Stimulated activated naive B cell treated with anti-CD40 and anti-IgM and Interleukin-4, amounts not matched to agents 10 μg/mL and 1 μg/mL and 100 μg/mL, for 72 hours (primary cell): ENCODE measurements around the gene ICE1.
A peak's percentile ranks its signal among the peaks of the same experiment; 100 is the strongest.
"Not testable (repeated sequence)": the region's sequence is repeated elsewhere in the genome, so short reads cannot be mapped to it uniquely, and the experiment has no call there.

Experiments used
- ATAC-seq, 2 donors: fragments of 150-1000 bp; cut with Tn5 transposase; replicated peaks; 2 replicates each; pipeline ENCODE4 v1.10.0; 2021; ENCODE audit warnings: moderate library complexity in 1 of 2
- DNase-seq: peaks from one replicate; pipeline ENCODE4 v3.0.0; 2021
- H3K27ac Mint-ChIP-seq: one replicate; pipeline ENCODE4 v1.8.0; 2022; ENCODE audit warnings: mild to moderate bottlenecking, mixed read lengths
- H3K27me3 Mint-ChIP-seq, 2 donors: one replicate each; pipeline ENCODE4 v1.8.0; 2022; ENCODE audit warnings: mixed read lengths in 2 of 2
- H3K36me3 Mint-ChIP-seq, 2 donors: one replicate each; pipeline ENCODE4 v1.8.0; 2022; ENCODE audit warnings: mixed read lengths in 2 of 2, mild to moderate bottlenecking in 1 of 2
- H3K4me1 Mint-ChIP-seq, 2 donors: one replicate each; pipeline ENCODE4 v1.8.0; 2022; ENCODE audit warnings: mixed read lengths in 2 of 2, mild to moderate bottlenecking in 1 of 2
- H3K4me3 Mint-ChIP-seq, 2 donors: one replicate each; pipeline ENCODE4 v1.8.0; 2022; ENCODE audit warnings: mild to moderate bottlenecking in 2 of 2, mixed read lengths in 2 of 2, moderate library complexity in 1 of 2
- H3K9me3 Mint-ChIP-seq, 2 donors: one replicate each; pipeline ENCODE4 v1.8.0; 2022; ENCODE audit warnings: mixed read lengths in 2 of 2, mild to moderate bottlenecking in 1 of 2

The ICE1 gene

GRCh38 chr5:5481633-5482032, 59.2 kb downstream of the ICE1 start:
- no peak overlapping the region for H3K27ac Mint-ChIP-seq
- peaks cover 27 to 40% of the 10 kb centered on the region in 2 donors for H3K36me3 Mint-ChIP-seq
- peaks cover 0 to 5% of the 10 kb centered on the region in 2 donors for H3K9me3 Mint-ChIP-seq
- ATAC-seq = no peak
- DNase-seq = no peak
- no peak overlapping the region for H3K4me3 Mint-ChIP-seq
- H3K4me1 Mint-ChIP-seq = peaks cover 4 to 23% of the 10 kb centered on the region in 2 donors
- no peaks in the 10 kb centered on the region for H3K27me3 Mint-ChIP-seq

- H3K4me3 Mint-ChIP-seq = no peak overlapping the region
- H3K36me3 Mint-ChIP-seq = peaks cover 13 to 24% of the 10 kb centered on the region in 2 donors
- peaks cover 0 to 3% of the 10 kb centered on the region in 2 donors for H3K9me3 Mint-ChIP-seq
- H3K27me3 Mint-ChIP-seq = no peaks in the 10 kb centered on the region
- peaks cover 4 to 23% of the 10 kb centered on the region in 2 donors for H3K4me1 Mint-ChIP-seq
- H3K27ac Mint-ChIP-seq = no peak overlapping the region
- DNase-seq (no peak), ATAC-seq (no peak)
Observed at GRCh38 chr5:5483350-5483749, 60.9 kb downstream of the ICE1 start.

GRCh38 chr5:5483880-5484598, 61.6 kb downstream of the ICE1 start:
- no peak for DNase-seq
- Mint-ChIP-seq H3K9me3 (peaks cover 0 to 3% of the 10 kb centered on the region in 2 donors), H3K27ac (no peak overlapping the region), H3K36me3 (peaks cover 9 to 22% of the 10 kb centered on the region in 2 donors), H3K4me3 (no peak overlapping the region), H3K4me1 (peaks cover 4 to 23% of the 10 kb centered on the region in 2 donors), H3K27me3 (no peaks in the 10 kb centered on the region)
- ATAC-seq = no peak

- Mint-ChIP-seq H3K4me3 (no peak overlapping the region), H3K36me3 (peaks cover 2 to 25% of the 10 kb centered on the region in 2 donors), H3K9me3 (no peaks in the 10 kb centered on the region), H3K27me3 (no peaks in the 10 kb centered on the region), H3K4me1 (peaks cover 0 to 3% of the 10 kb centered on the region in 2 donors), H3K27ac (no peak overlapping the region)
- DNase-seq (no peak), ATAC-seq (no peak)
Observed at GRCh38 chr5:5486122-5486521, 63.6 kb downstream of the ICE1 start.

- Mint-ChIP-seq H3K4me1 (peaks cover 6% of the 10 kb centered on the region in 2 donors), H3K36me3 (peaks cover 7 to 30% of the 10 kb centered on the region in 2 donors)
Observed at GRCh38 chr5:5487585-5488360, 65.3 kb downstream of the ICE1 start.

GRCh38 chr5:5490774-5491347, 68.4 kb downstream of the ICE1 start:
- Mint-ChIP-seq H3K9me3 (no peaks in the 10 kb centered on the region), H3K36me3 (peaks cover 7 to 26% of the 10 kb centered on the region in 2 donors), H3K4me3 (no peak overlapping the region), H3K4me1 (peaks cover 13 to 18% of the 10 kb centered on the region in 2 donors), H3K27me3 (peaks cover 5 to 6% of the 10 kb centered on the region in 2 donors), H3K27ac (peak overlapping the region; percentile 0)
- ATAC-seq = no peak
- DNase-seq = no peak

More at GRCh38 chr5:5487585-5488360, 65.3 kb downstream of the ICE1 start:
- ATAC-seq (no peak), DNase-seq (no peak)
- Mint-ChIP-seq H3K27me3 (peaks cover 4 to 5% of the 10 kb centered on the region in 2 donors), H3K4me3 (no peak overlapping the region), H3K27ac (peak overlapping the region; percentile 26), H3K9me3 (no peaks in the 10 kb centered on the region)

GRCh38 chr5:5492087-5492933, 69.8 kb downstream of the ICE1 start:
- no peaks in the 10 kb centered on the region for H3K9me3 Mint-ChIP-seq
- H3K4me3 Mint-ChIP-seq = peak overlapping the region; percentile 26 to 44
- H3K27me3 Mint-ChIP-seq = peaks cover 5 to 9% of the 10 kb centered on the region in 2 donors
- ATAC-seq (peak; percentile 62 to 63), DNase-seq (peak; percentile 26)
- H3K4me1 Mint-ChIP-seq = peaks cover 13 to 18% of the 10 kb centered on the region in 2 donors
- H3K36me3 Mint-ChIP-seq = peaks cover 7 to 25% of the 10 kb centered on the region in 2 donors
- H3K27ac Mint-ChIP-seq = peak overlapping the region; percentile 57

GRCh38 chr5:5492934-5493271, 70.4 kb downstream of the ICE1 start:
- not testable (repeated sequence) for H3K27ac Mint-ChIP-seq, H3K9me3 Mint-ChIP-seq, ATAC-seq, DNase-seq
- peak overlapping the region in 1 of 2 donors; percentile 26 for H3K4me3 Mint-ChIP-seq
- peaks cover 13 to 18% of the 10 kb centered on the region in 2 donors for H3K4me1 Mint-ChIP-seq
- peaks cover 5 to 15% of the 10 kb centered on the region in 2 donors for H3K27me3 Mint-ChIP-seq
- H3K36me3 Mint-ChIP-seq = peaks cover 7 to 25% of the 10 kb centered on the region in 2 donors

- H3K4me1 Mint-ChIP-seq = peaks cover 13 to 18% of the 10 kb centered on the region in 2 donors
- H3K27ac Mint-ChIP-seq = no peak overlapping the region
- peaks cover 12 to 15% of the 10 kb centered on the region in 2 donors for H3K27me3 Mint-ChIP-seq
- H3K4me3 Mint-ChIP-seq = peak overlapping the region; percentile 39 to 74
- peak; percentile 51 for DNase-seq
- peak; percentile 89 to 91 for ATAC-seq
- H3K36me3 Mint-ChIP-seq = peaks cover 5 to 18% of the 10 kb centered on the region in 2 donors
- no peaks in the 10 kb centered on the region for H3K9me3 Mint-ChIP-seq
Observed at GRCh38 chr5:5494489-5495402, 72.3 kb downstream of the ICE1 start.

- peak; percentile 52 to 53 for ATAC-seq
- no peak for DNase-seq
- H3K4me3 Mint-ChIP-seq = no peak overlapping the region
- peaks cover 17 to 24% of the 10 kb centered on the region in 2 donors for H3K27me3 Mint-ChIP-seq
- H3K4me1 Mint-ChIP-seq = peaks cover 10 to 17% of the 10 kb centered on the region in 2 donors
- H3K9me3 Mint-ChIP-seq = no peaks in the 10 kb centered on the region
- no peak overlapping the region for H3K27ac Mint-ChIP-seq
- peaks cover 2 to 4% of the 10 kb centered on the region in 2 donors for H3K36me3 Mint-ChIP-seq
Observed at GRCh38 chr5:5497152-5497788, 74.8 kb downstream of the ICE1 start.

- peaks cover 28 to 29% of the 10 kb centered on the region in 2 donors for H3K27me3 Mint-ChIP-seq
Observed at GRCh38 chr5:5499442-5499841, 77.0 kb downstream of the ICE1 start.

GRCh38 chr5:5504325-5504724, 81.8 kb downstream of the ICE1 start:
- Mint-ChIP-seq H3K4me3 (no peak overlapping the region), H3K4me1 (peaks cover 3 to 4% of the 10 kb centered on the region in 2 donors), H3K27me3 (peaks cover 39 to 44% of the 10 kb centered on the region in 2 donors), H3K27ac (no peak overlapping the region), H3K36me3 (peaks cover 2 to 7% of the 10 kb centered on the region in 2 donors), H3K9me3 (peaks cover 4 to 14% of the 10 kb centered on the region in 2 donors)
- no peak for DNase-seq
- no peak for ATAC-seq

More at GRCh38 chr5:5499442-5499841, 77.0 kb downstream of the ICE1 start:
- H3K4me3 Mint-ChIP-seq = no peak overlapping the region
- H3K36me3 Mint-ChIP-seq = peaks cover 2 to 4% of the 10 kb centered on the region in 2 donors
- H3K27ac Mint-ChIP-seq = no peak overlapping the region
- H3K4me1 Mint-ChIP-seq = peaks cover under 1 to 3% of the 10 kb centered on the region in 2 donors
- DNase-seq (no peak), ATAC-seq (no peak)
- H3K9me3 Mint-ChIP-seq = peaks cover 2 to 9% of the 10 kb centered on the region in 2 donors
